GM19467 (cell line): ENCODE results near the gene NOC4L.
A peak's percentile ranks its signal among the peaks of the same experiment; 100 is the strongest.

Experiments
- ATAC-seq: cut with Tn5 transposase; IDR thresholded peaks from one replicate; pipeline ENCODE4 v1.9.1; 2021; ENCODE audit warnings: mild to moderate bottlenecking, moderate library complexity; ENCODE audit not compliant: unreplicated experiment

The NOC4L gene

GRCh38 chr12:132178801-132179401 lies 34.6 kb downstream of the NOC4L start:
- no peak for ATAC-seq

- no peak for ATAC-seq
Observed at GRCh38 chr12:132179431-132180362, 35.4 kb downstream of the NOC4L start.

GRCh38 chr12:132180648-132181546 lies 36.6 kb downstream of the NOC4L start:
- ATAC-seq: no peak

- ATAC-seq: no peak
Observed at GRCh38 chr12:132181570-132182200, 37.4 kb downstream of the NOC4L start.

- ATAC-seq: no peak
Observed at GRCh38 chr12:132182206-132182710, 38.0 kb downstream of the NOC4L start.

- ATAC-seq: no peak
Observed at GRCh38 chr12:132182711-132183365, 38.6 kb downstream of the NOC4L start.

- no peak for ATAC-seq
Observed at GRCh38 chr12:132185705-132186104, 41.4 kb downstream of the NOC4L start.

GRCh38 chr12:132186208-132186856 lies 42.1 kb downstream of the NOC4L start:
- no peak for ATAC-seq

GRCh38 chr12:132186857-132187620 lies 42.8 kb downstream of the NOC4L start:
- ATAC-seq: no peak

GRCh38 chr12:132187646-132188450 lies 43.6 kb downstream of the NOC4L start:
- ATAC-seq: no peak

GRCh38 chr12:132188451-132188901 lies 44.2 kb downstream of the NOC4L start:
- ATAC-seq: no peak

GRCh38 chr12:132188916-132189325 lies 44.7 kb downstream of the NOC4L start:
- ATAC-seq: no peak

GRCh38 chr12:132189378-132190011 lies 45.2 kb downstream of the NOC4L start:
- peak; percentile 92 for ATAC-seq

- ATAC-seq: no peak
Observed at GRCh38 chr12:132190012-132190755, 45.9 kb downstream of the NOC4L start.

GRCh38 chr12:132190834-132191500 lies 46.7 kb downstream of the NOC4L start:
- ATAC-seq: no peak
